ENCODE data around the gene SLMAP.

DNA sequence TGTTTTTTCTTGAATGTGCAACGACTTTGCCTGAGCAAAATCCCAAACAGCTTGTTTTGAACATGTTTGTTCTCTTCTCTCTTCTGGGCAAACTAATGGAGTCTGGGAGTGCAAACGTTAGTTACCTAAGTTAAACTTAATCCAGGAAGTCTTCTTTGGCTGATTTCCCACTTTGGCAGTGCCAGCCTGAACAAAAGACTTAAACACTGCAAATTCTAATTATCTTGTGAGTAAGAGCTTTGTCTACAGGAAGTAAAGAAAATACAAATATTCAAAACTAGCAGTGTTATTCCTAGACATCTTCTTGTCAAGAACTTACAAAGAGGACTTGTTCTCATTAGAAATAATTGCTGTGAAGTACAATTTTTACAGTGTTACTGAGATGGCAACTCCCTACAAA is 46.5 kb upstream of the SLMAP start:
- TF ChIP-seq, protein P1, sequence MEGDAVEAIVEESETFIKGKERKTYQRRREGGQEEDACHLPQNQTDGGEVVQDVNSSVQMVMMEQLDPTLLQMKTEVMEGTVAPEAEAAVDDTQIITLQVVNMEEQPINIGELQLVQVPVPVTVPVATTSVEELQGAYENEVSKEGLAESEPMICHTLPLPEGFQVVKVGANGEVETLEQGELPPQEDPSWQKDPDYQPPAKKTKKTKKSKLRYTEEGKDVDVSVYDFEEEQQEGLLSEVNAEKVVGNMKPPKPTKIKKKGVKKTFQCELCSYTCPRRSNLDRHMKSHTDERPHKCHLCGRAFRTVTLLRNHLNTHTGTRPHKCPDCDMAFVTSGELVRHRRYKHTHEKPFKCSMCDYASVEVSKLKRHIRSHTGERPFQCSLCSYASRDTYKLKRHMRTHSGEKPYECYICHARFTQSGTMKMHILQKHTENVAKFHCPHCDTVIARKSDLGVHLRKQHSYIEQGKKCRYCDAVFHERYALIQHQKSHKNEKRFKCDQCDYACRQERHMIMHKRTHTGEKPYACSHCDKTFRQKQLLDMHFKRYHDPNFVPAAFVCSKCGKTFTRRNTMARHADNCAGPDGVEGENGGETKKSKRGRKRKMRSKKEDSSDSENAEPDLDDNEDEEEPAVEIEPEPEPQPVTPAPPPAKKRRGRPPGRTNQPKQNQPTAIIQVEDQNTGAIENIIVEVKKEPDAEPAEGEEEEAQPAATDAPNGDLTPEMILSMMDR (IDR thresholded peaks at IDR 0.05; ENCODE audit: borderline replicate concordance, extremely low read depth, low read length, poor library complexity, severe bottlenecking) = no peak
- no peak for TF ChIP-seq EZH2 (IDR thresholded peaks at IDR 0.05; ENCODE audit: borderline replicate concordance, low read depth, low read length, severe bottlenecking)
